ENCODE results near the gene MTA2.
A peak's percentile ranks its signal among the peaks of the same experiment; 100 is the strongest.

MTA2 gene

DNA sequence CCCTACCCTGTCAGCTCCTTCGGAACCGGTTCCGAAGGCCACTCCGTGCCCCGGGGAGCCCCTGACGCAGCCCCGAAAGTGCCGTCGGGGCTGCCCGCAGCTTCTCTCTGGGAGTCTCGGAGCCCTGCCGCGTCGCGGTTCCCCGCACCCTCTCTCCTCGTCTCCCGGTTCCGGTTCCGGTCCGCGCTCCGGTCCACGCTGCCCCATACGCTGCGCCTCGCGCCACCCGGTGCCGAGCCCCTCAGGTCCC lies 618 bp downstream of the MTA2 start:
- no peaks in the 10 kb centered on the region for H3K27me3 ChIP-seq (ENCODE audit: insufficient read depth, low read length)
- peak overlapping the region; percentile 94 for H3K4me2 ChIP-seq (ENCODE audit: low read length)
- no peak overlapping the region for H2AFZ ChIP-seq (ENCODE audit: low read length)
- peaks cover 26% of the 10 kb centered on the region for H3K4me1 ChIP-seq (ENCODE audit: insufficient read depth, low read length, severe bottlenecking)
- peaks cover 87% of the 10 kb centered on the region for H3K36me3 ChIP-seq (ENCODE audit: insufficient read depth, low read length)
- H3K9me3 ChIP-seq (ENCODE audit: low read length): no peaks in the 10 kb centered on the region
- peaks cover 27% of the 10 kb centered on the region for H3K79me2 ChIP-seq (ENCODE audit: insufficient read depth, low read length)
- no peaks in the 10 kb centered on the region for H4K20me1 ChIP-seq (ENCODE audit: insufficient read depth, low read length)
- no peaks in the 10 kb centered on the region for H3K9me2 ChIP-seq (ENCODE audit: low read depth, low read length)
- peak overlapping the region; percentile 79 for H3K27ac ChIP-seq (ENCODE audit: low read depth, low read length, poor library complexity, severe bottlenecking)
- H3K9ac ChIP-seq (ENCODE audit: low read length): peak overlapping the region; percentile 100
- H3F3A ChIP-seq (ENCODE audit: insufficient read depth, low read length): no peaks in the 10 kb centered on the region
- TF ChIP-seq EZH2 (IDR thresholded peaks at IDR 0.05; ENCODE audit: borderline replicate concordance, low read length): no peak
- TF ChIP-seq, protein P1, sequence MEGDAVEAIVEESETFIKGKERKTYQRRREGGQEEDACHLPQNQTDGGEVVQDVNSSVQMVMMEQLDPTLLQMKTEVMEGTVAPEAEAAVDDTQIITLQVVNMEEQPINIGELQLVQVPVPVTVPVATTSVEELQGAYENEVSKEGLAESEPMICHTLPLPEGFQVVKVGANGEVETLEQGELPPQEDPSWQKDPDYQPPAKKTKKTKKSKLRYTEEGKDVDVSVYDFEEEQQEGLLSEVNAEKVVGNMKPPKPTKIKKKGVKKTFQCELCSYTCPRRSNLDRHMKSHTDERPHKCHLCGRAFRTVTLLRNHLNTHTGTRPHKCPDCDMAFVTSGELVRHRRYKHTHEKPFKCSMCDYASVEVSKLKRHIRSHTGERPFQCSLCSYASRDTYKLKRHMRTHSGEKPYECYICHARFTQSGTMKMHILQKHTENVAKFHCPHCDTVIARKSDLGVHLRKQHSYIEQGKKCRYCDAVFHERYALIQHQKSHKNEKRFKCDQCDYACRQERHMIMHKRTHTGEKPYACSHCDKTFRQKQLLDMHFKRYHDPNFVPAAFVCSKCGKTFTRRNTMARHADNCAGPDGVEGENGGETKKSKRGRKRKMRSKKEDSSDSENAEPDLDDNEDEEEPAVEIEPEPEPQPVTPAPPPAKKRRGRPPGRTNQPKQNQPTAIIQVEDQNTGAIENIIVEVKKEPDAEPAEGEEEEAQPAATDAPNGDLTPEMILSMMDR (IDR thresholded peaks at IDR 0.05; ENCODE audit: low read length): no peak
- peak overlapping the region; percentile 97 for H3K4me3 ChIP-seq (ENCODE audit: low read depth, low read length, poor library complexity, severe bottlenecking)

GRCh38 chr11:62600367-62601121 lies 1.1 kb downstream of the MTA2 start:
- no peaks in the 10 kb centered on the region for H3K9me2 ChIP-seq (ENCODE audit: low read depth, low read length)
- H3K4me2 ChIP-seq (ENCODE audit: low read length): peak overlapping the region; percentile 94
- peaks cover 87% of the 10 kb centered on the region for H3K36me3 ChIP-seq (ENCODE audit: insufficient read depth, low read length)
- peaks cover 26% of the 10 kb centered on the region for H3K4me1 ChIP-seq (ENCODE audit: insufficient read depth, low read length, severe bottlenecking)
- peaks cover 27% of the 10 kb centered on the region for H3K79me2 ChIP-seq (ENCODE audit: insufficient read depth, low read length)
- peak overlapping the region; percentile 100 for H3K9ac ChIP-seq (ENCODE audit: low read length)
- no peaks in the 10 kb centered on the region for H3K9me3 ChIP-seq (ENCODE audit: low read length)
- H3K27ac ChIP-seq (ENCODE audit: low read depth, low read length, poor library complexity, severe bottlenecking): peak overlapping the region; percentile 79
- peak overlapping the region; percentile 97 for H3K4me3 ChIP-seq (ENCODE audit: low read depth, low read length, poor library complexity, severe bottlenecking)
- no peak overlapping the region for H2AFZ ChIP-seq (ENCODE audit: low read length)
- no peaks in the 10 kb centered on the region for H3K27me3 ChIP-seq (ENCODE audit: insufficient read depth, low read length)
- TF ChIP-seq, protein P1 (IDR thresholded peaks at IDR 0.05; ENCODE audit: low read length): no peak
- no peak for TF ChIP-seq EZH2 (IDR thresholded peaks at IDR 0.05; ENCODE audit: borderline replicate concordance, low read length)
- H3F3A ChIP-seq (ENCODE audit: insufficient read depth, low read length): no peaks in the 10 kb centered on the region
- H4K20me1 ChIP-seq (ENCODE audit: insufficient read depth, low read length): no peaks in the 10 kb centered on the region

GRCh38 chr11:62599901-62600300 lies 1.8 kb downstream of the MTA2 start:
- Histone ChIP-seq H3K4me1 (ENCODE audit: insufficient read depth, low read length, severe bottlenecking) (peaks cover 26% of the 10 kb centered on the region), H3K9me3 (ENCODE audit: low read length) (no peaks in the 10 kb centered on the region), H3K4me3 (ENCODE audit: low read depth, low read length, poor library complexity, severe bottlenecking) (peak overlapping the region; percentile 97), H3K36me3 (ENCODE audit: insufficient read depth, low read length) (peaks cover 87% of the 10 kb centered on the region), H4K20me1 (ENCODE audit: insufficient read depth, low read length) (no peaks in the 10 kb centered on the region), H3K9me2 (ENCODE audit: low read depth, low read length) (no peaks in the 10 kb centered on the region), H3K79me2 (ENCODE audit: insufficient read depth, low read length) (peaks cover 27% of the 10 kb centered on the region), H3K9ac (ENCODE audit: low read length) (peak overlapping the region; percentile 100), H3K27me3 (ENCODE audit: insufficient read depth, low read length) (no peaks in the 10 kb centered on the region), H3F3A (ENCODE audit: insufficient read depth, low read length) (no peaks in the 10 kb centered on the region), H2AFZ (ENCODE audit: low read length) (no peak overlapping the region), H3K27ac (ENCODE audit: low read depth, low read length, poor library complexity, severe bottlenecking) (peak overlapping the region; percentile 79), H3K4me2 (ENCODE audit: low read length) (peak overlapping the region; percentile 94)
- no peak for TF ChIP-seq EZH2 (IDR thresholded peaks at IDR 0.05; ENCODE audit: borderline replicate concordance, low read length)
